Suprapubic skin (tissue), 4 donors: ENCODE results near the gene TEKTIP1. TPM values are rescaled to one million over a fixed set of nuclear protein-coding genes. Genes with fewer than 3 reads are reported as not detected.

Experiments
- DNase-seq, 2 donors: peaks; one replicate each; pipeline ENCODE4 v3.0.0-alpha.2; 2019; ENCODE audit warnings: low spot score in 2 of 2
- H3K27ac ChIP-seq: fragments of 200-600 bp; sonication (generic); one replicate; pipeline ENCODE4 v1.5.1; 2019
- H3K27me3 ChIP-seq: fragments of 200-600 bp; sonication (generic); one replicate; pipeline ENCODE4 v1.5.1; 2019
- H3K36me3 ChIP-seq: fragments of 200-600 bp; sonication (generic); one replicate; pipeline ENCODE4 v1.5.1; 2019
- H3K4me1 ChIP-seq: fragments of 200-600 bp; sonication (generic); one replicate; pipeline ENCODE4 v1.5.1; 2019
- H3K4me3 ChIP-seq: fragments of 200-600 bp; sonication (generic); one replicate; pipeline ENCODE4 v1.5.1; 2019; ENCODE audit warnings: mild to moderate bottlenecking
- H3K9me3 ChIP-seq: fragments of 200-600 bp; sonication (generic); one replicate; pipeline ENCODE4 v1.5.1; 2019
- CTCF ChIP-seq, 2 donors: fragments of 200-600 bp in 1 of 2; fragments of 450-650 bp in 1 of 2; sonication (generic) in 1 of 2; IDR thresholded peaks; one replicate each; pipeline ENCODE4 v1.5.1; 2016 to 2019; ENCODE audit warnings: antibody characterized with exemption in 2 of 2, mild to moderate bottlenecking in 1 of 2, moderate library complexity in 1 of 2
- EP300 ChIP-seq: sonication (generic); formaldehyde crosslinking; IDR thresholded peaks from one replicate; pipeline ENCODE4 v1.6.1; 2017; ENCODE audit warnings: antibody characterized with exemption
- POLR2A ChIP-seq, 2 donors: fragments of 450-650 bp; IDR thresholded peaks; one replicate each; pipeline ENCODE4 v1.6.1; 2017; ENCODE audit warnings: antibody characterized with exemption in 2 of 2, mild to moderate bottlenecking in 2 of 2, moderate library complexity in 2 of 2
- POLR2AphosphoS5 ChIP-seq, 3 donors: sonication (generic); formaldehyde crosslinking; IDR thresholded peaks; one replicate each; pipeline ENCODE4 v1.6.1; 2017; ENCODE audit warnings: antibody characterized with exemption in 3 of 3
- WGBS: methylation state at CpG from one replicate; pipeline ENCODE4 v1.1.5; 2018; 5-methylcytosine and 5-hydroxymethylcytosine counted together
- total RNA-seq, 4 donors: library from RNA; depleted of rRNA; stranded (reverse); fragments of >200 nt; gene quantifications; one replicate each; pipeline ENCODE4 v1.1.0, GENCODE V29; 2016

The TEKTIP1 gene
- total RNA-seq, 4 donors from 2014 or later = 2.4 to 5.2 TPM; not detected in 2

GRCh38 chr19:3518659-3519058 is 20.3 kb upstream of the TEKTIP1 start:
- Histone ChIP-seq H3K27me3 (no peaks in the 10 kb centered on the region), H3K27ac (no peak overlapping the region), H3K9me3 (no peaks in the 10 kb centered on the region), H3K36me3 (peaks cover 30% of the 10 kb centered on the region), H3K4me3 (no peak overlapping the region), H3K4me1 (peaks cover 19% of the 10 kb centered on the region)
- WGBS = 79% methylated on average over 2 of the region's 2 CpGs
- DNase-seq = no peak
- TF ChIP-seq POLR2AphosphoS5 (IDR thresholded peaks at IDR 0.05) = no peak
- no peak for TF ChIP-seq EP300
- TF ChIP-seq CTCF (IDR thresholded peaks at IDR 0.05) = no peak
- no peak for TF ChIP-seq POLR2A (IDR thresholded peaks at IDR 0.05)

GRCh38 chr19:3519126-3519525 is 19.8 kb upstream of the TEKTIP1 start:
- Histone ChIP-seq H3K4me3 (no peak overlapping the region), H3K4me1 (peaks cover 19% of the 10 kb centered on the region), H3K9me3 (no peaks in the 10 kb centered on the region), H3K27me3 (no peaks in the 10 kb centered on the region), H3K36me3 (peaks cover 35% of the 10 kb centered on the region), H3K27ac (no peak overlapping the region)
- WGBS = 74% methylated on average over 3 of the region's 18 CpGs
- TF ChIP-seq CTCF (IDR thresholded peaks at IDR 0.05) (no peak), POLR2AphosphoS5 (IDR thresholded peaks at IDR 0.05) (no peak), POLR2A (IDR thresholded peaks at IDR 0.05) (no peak), EP300 (no peak)
- DNase-seq = no peak

GRCh38 chr19:3520166-3521103 is 18.5 kb upstream of the TEKTIP1 start:
- Histone ChIP-seq H3K27ac (peak overlapping the region; percentile 22), H3K27me3 (no peaks in the 10 kb centered on the region), H3K4me3 (no peak overlapping the region), H3K36me3 (peaks cover 45% of the 10 kb centered on the region), H3K9me3 (no peaks in the 10 kb centered on the region), H3K4me1 (peaks cover 19% of the 10 kb centered on the region)
- WGBS = 62% methylated on average over 22 of the region's 37 CpGs
- peak in 1 of 2 donors; percentile 66 for DNase-seq
- TF ChIP-seq CTCF (IDR thresholded peaks at IDR 0.05) (no peak), POLR2A (IDR thresholded peaks at IDR 0.05) (no peak), EP300 (no peak), POLR2AphosphoS5 (IDR thresholded peaks at IDR 0.05) (no peak)

GRCh38 chr19:3521104-3521445 is 17.9 kb upstream of the TEKTIP1 start:
- WGBS = 73% methylated on average over 7 of the region's 7 CpGs
- no peak overlapping the region for H3K4me3 ChIP-seq

More at GRCh38 chr19:3521104-3521445, 17.9 kb upstream of the TEKTIP1 start:
- peaks cover 19% of the 10 kb centered on the region for H3K4me1 ChIP-seq
- no peak for DNase-seq
- H3K36me3 ChIP-seq = peaks cover 51% of the 10 kb centered on the region
- peak overlapping the region; percentile 22 for H3K27ac ChIP-seq
- H3K9me3 ChIP-seq = no peaks in the 10 kb centered on the region
- TF ChIP-seq POLR2AphosphoS5 (IDR thresholded peaks at IDR 0.05) (no peak), EP300 (no peak), POLR2A (IDR thresholded peaks at IDR 0.05) (no peak), CTCF (IDR thresholded peaks at IDR 0.05) (no peak)
- H3K27me3 ChIP-seq = no peaks in the 10 kb centered on the region
